ENCODE measurements around the gene PHIP.

Gene PHIP

GRCh38 chr6:78999737-79000136 is 78.3 kb downstream of the PHIP start:
- Histone ChIP-seq H3K27me3 (ENCODE audit: control insufficient read depth, insufficient read depth, low read length) (no peaks in the 10 kb centered on the region), H3K9ac (no peak overlapping the region), H3K4me1 (no peaks in the 10 kb centered on the region), H3K4me2 (ENCODE audit: low read length) (no peak overlapping the region), H3K9me3 (ENCODE audit: control insufficient read depth, low read length) (no peaks in the 10 kb centered on the region), H3K4me3 (ENCODE audit: low read depth, low read length) (no peak overlapping the region), H3K27ac (no peak overlapping the region), H2AFZ (no peak overlapping the region), H3K36me3 (ENCODE audit: control insufficient read depth, insufficient read depth, low read length) (no peaks in the 10 kb centered on the region), H3K79me2 (no peaks in the 10 kb centered on the region)
- TF ChIP-seq CTCF (IDR thresholded peaks at IDR 0.05), result no peak

- no peaks in the 10 kb centered on the region for H3K79me2 ChIP-seq
Measured at GRCh38 chr6:78995946-78996345, 82.1 kb downstream of the PHIP start.

GRCh38 chr6:78995346-78995745 is 82.7 kb downstream of the PHIP start:
- Histone ChIP-seq H3K4me3 (ENCODE audit: low read depth, low read length) (no peak overlapping the region), H3K4me2 (ENCODE audit: low read length) (no peak overlapping the region), H3K27me3 (ENCODE audit: control insufficient read depth, insufficient read depth, low read length) (no peaks in the 10 kb centered on the region), H3K27ac (no peak overlapping the region), H3K4me1 (peaks cover under 1% of the 10 kb centered on the region), H3K79me2 (no peaks in the 10 kb centered on the region), H2AFZ (no peak overlapping the region), H3K36me3 (ENCODE audit: control insufficient read depth, insufficient read depth, low read length) (no peaks in the 10 kb centered on the region), H3K9me3 (ENCODE audit: control insufficient read depth, low read length) (no peaks in the 10 kb centered on the region), H3K9ac (no peak overlapping the region)
- TF ChIP-seq CTCF (IDR thresholded peaks at IDR 0.05), result no peak

More at GRCh38 chr6:78995946-78996345, 82.1 kb downstream of the PHIP start:
- Histone ChIP-seq H3K27ac (no peak overlapping the region), H3K27me3 (ENCODE audit: control insufficient read depth, insufficient read depth, low read length) (no peaks in the 10 kb centered on the region), H3K4me1 (no peaks in the 10 kb centered on the region), H3K9me3 (ENCODE audit: control insufficient read depth, low read length) (no peaks in the 10 kb centered on the region), H3K4me2 (ENCODE audit: low read length) (no peak overlapping the region), H3K4me3 (ENCODE audit: low read depth, low read length) (no peak overlapping the region), H2AFZ (no peak overlapping the region), H3K36me3 (ENCODE audit: control insufficient read depth, insufficient read depth, low read length) (no peaks in the 10 kb centered on the region), H3K9ac (no peak overlapping the region)
- no peak for TF ChIP-seq CTCF (IDR thresholded peaks at IDR 0.05)

- no peak for TF ChIP-seq CTCF (IDR thresholded peaks at IDR 0.05)
Measured at GRCh38 chr6:78993955-78994354, 84.1 kb downstream of the PHIP start.

GRCh38 chr6:78989191-78989590 is 88.9 kb downstream of the PHIP start:
- Histone ChIP-seq H2AFZ (no peak overlapping the region), H3K9me3 (ENCODE audit: control insufficient read depth, low read length) (no peaks in the 10 kb centered on the region), H3K4me2 (ENCODE audit: low read length) (no peak overlapping the region), H3K27me3 (ENCODE audit: control insufficient read depth, insufficient read depth, low read length) (no peaks in the 10 kb centered on the region), H3K4me3 (ENCODE audit: low read depth, low read length) (no peak overlapping the region), H3K36me3 (ENCODE audit: control insufficient read depth, insufficient read depth, low read length) (no peaks in the 10 kb centered on the region), H3K79me2 (no peaks in the 10 kb centered on the region), H3K9ac (no peak overlapping the region), H3K27ac (no peak overlapping the region), H3K4me1 (peaks cover 3% of the 10 kb centered on the region)
- TF ChIP-seq CTCF (IDR thresholded peaks at IDR 0.05), result no peak

More at GRCh38 chr6:78993955-78994354, 84.1 kb downstream of the PHIP start:
- no peak overlapping the region for H3K4me3 ChIP-seq (ENCODE audit: low read depth, low read length)
- H3K9ac ChIP-seq, result no peak overlapping the region
- no peaks in the 10 kb centered on the region for H3K79me2 ChIP-seq
- no peaks in the 10 kb centered on the region for H3K27me3 ChIP-seq (ENCODE audit: control insufficient read depth, insufficient read depth, low read length)
- H3K36me3 ChIP-seq (ENCODE audit: control insufficient read depth, insufficient read depth, low read length), result no peaks in the 10 kb centered on the region
- no peak overlapping the region for H3K27ac ChIP-seq
- peaks cover 3% of the 10 kb centered on the region for H3K4me1 ChIP-seq
- no peak overlapping the region for H2AFZ ChIP-seq
- no peak overlapping the region for H3K4me2 ChIP-seq (ENCODE audit: low read length)
- H3K9me3 ChIP-seq (ENCODE audit: control insufficient read depth, low read length), result no peaks in the 10 kb centered on the region

Data from parathyroid adenoma (tissue), 2 donors.